HEK293T (cell line): Measurements from ENCODE around the gene APP.
A peak's percentile ranks its signal among the peaks of the same experiment; 100 is the strongest.

ENCODE experiments used
- CTCF ChIA-PET: fragments of 350-600 bp; formaldehyde crosslinking; extraction: SDS; loops from one replicate; lab custom pipeline; 2021; ENCODE audit warnings: antibody characterized with exemption, inconsistent platforms; lab: Yijun Ruan, JAX
- POLR2A ChIA-PET: fragments of 350-600 bp; formaldehyde crosslinking; extraction: SDS; loops from one replicate; lab custom pipeline; 2020; ENCODE audit warnings: antibody characterized with exemption, inconsistent platforms; lab: Yijun Ruan, JAX
- DNase-seq: peaks from one replicate; pipeline ENCODE4 v3.0.0; 2012; ENCODE audit warnings: mixed read lengths; ENCODE audit errors: extremely low spot score
- ARNT ChIP-seq: fragments of 450-650 bp; IDR thresholded peaks from 2 replicates; pipeline ENCODE4 v1.6.1; 2017; ENCODE audit warnings: mild to moderate bottlenecking
- BHLHE40 ChIP-seq: fragments of 450-650 bp; IDR thresholded peaks from 2 replicates; pipeline ENCODE4 v1.6.1; 2016; ENCODE audit warnings: mild to moderate bottlenecking, moderate library complexity, borderline replicate concordance
- CTBP1 ChIP-seq: fragments of 450-650 bp; IDR thresholded peaks from 2 replicates; pipeline ENCODE4 v1.6.1; 2016; ENCODE audit warnings: borderline replicate concordance
- ELF4 ChIP-seq: fragments of 450-650 bp; IDR thresholded peaks from 2 replicates; pipeline ENCODE4 v1.6.1; 2017; ENCODE audit warnings: antibody characterized with exemption
- FOXA1 ChIP-seq: fragments of 450-650 bp; IDR thresholded peaks from 2 replicates; pipeline ENCODE4 v1.6.1; 2016; ENCODE audit warnings: mild to moderate bottlenecking
- FOXK2 ChIP-seq: fragments of 450-650 bp; IDR thresholded peaks from 2 replicates; pipeline ENCODE4 v1.6.1; 2016; ENCODE audit warnings: mild to moderate bottlenecking
- FOXM1 ChIP-seq: fragments of 450-650 bp; IDR thresholded peaks from 2 replicates; pipeline ENCODE4 v1.6.1; 2017; ENCODE audit warnings: mild to moderate bottlenecking, borderline replicate concordance
- HDGF ChIP-seq: fragments of 450-650 bp; IDR thresholded peaks from 2 replicates; pipeline ENCODE4 v1.6.1; 2017; ENCODE audit warnings: antibody characterized with exemption, borderline replicate concordance
- L3MBTL2 ChIP-seq: fragments of 450-650 bp; conservative IDR thresholded peaks from 2 replicates; pipeline ENCODE4 v1.6.1; 2016; ENCODE audit warnings: mild to moderate bottlenecking
- LEF1 ChIP-seq: fragments of 450-650 bp; IDR thresholded peaks from 2 replicates; pipeline ENCODE4 v1.6.1; 2017; ENCODE audit warnings: mild to moderate bottlenecking, borderline replicate concordance
- NFRKB ChIP-seq: fragments of 450-650 bp; IDR thresholded peaks from 2 replicates; pipeline ENCODE4 v1.6.1; 2016; ENCODE audit warnings: mild to moderate bottlenecking, moderate library complexity
- PKNOX1 ChIP-seq: fragments of 450-650 bp; IDR thresholded peaks from 2 replicates; pipeline ENCODE4 v1.6.1; 2016
- SP1 ChIP-seq: fragments of 450-650 bp; IDR thresholded peaks from 2 replicates; pipeline ENCODE4 v1.6.1; 2017
- SUZ12 ChIP-seq: fragments of 450-650 bp; IDR thresholded peaks from 2 replicates; pipeline ENCODE4 v1.6.1; 2016; ENCODE audit warnings: mild to moderate bottlenecking
- TARDBP ChIP-seq: fragments of 450-650 bp; IDR thresholded peaks from 2 replicates; pipeline ENCODE4 v1.6.1; 2016
- ZNF384 ChIP-seq: fragments of 450-650 bp; IDR thresholded peaks from 2 replicates; pipeline ENCODE4 v1.6.1; 2016

Gene APP

GRCh38 chr21:25901330-25901979, 269.1 kb downstream of the APP start:
- ChIA-PET POLR2A (no interaction called here), CTCF (interaction anchor here (0.7 to 1.5 kb wide), 3 partner anchors 20 to 100 kb away, joined by 3 to 6 read pairs (median 3); no protein-coding TSS in a partner anchor)
- no peak for TF ChIP-seq LEF1
- TF ChIP-seq PKNOX1, result no peak
- TF ChIP-seq FOXK2, result no peak
- no peak for TF ChIP-seq SP1
- no peak for TF ChIP-seq ELF4
- no peak for TF ChIP-seq SUZ12
- TF ChIP-seq ZNF384, result no peak
- no peak for TF ChIP-seq BHLHE40
- TF ChIP-seq NFRKB, result no peak
- no peak for TF ChIP-seq ARNT
- no peak for TF ChIP-seq TARDBP
- no peak for TF ChIP-seq L3MBTL2
- no peak for TF ChIP-seq FOXA1
- TF ChIP-seq HDGF, result no peak
- no peak for TF ChIP-seq FOXM1
- DNase-seq, result no peak

DNA sequence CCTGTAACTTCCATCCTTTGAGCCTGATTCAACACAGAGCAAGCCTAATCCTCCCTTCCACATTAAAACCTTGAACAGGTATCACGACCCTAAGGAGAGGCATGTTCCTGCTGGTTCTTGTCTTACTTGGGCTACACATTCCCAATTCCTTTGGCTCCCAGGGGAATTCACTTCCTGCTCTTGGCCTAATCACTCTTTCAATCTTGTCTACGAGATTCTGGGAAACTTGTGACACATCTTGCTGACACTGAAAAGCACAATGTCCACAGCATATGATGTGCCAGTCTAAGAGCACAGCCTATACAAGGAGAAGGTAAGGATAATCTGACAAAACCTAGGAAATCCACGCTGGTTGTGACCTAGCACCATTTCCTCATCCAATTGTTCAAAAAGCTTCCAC, 271.9 kb downstream of the APP start:
- ChIA-PET CTCF (no interaction called here), POLR2A (no interaction called here)
- TF ChIP-seq LEF1 (no peak), SP1 (no peak), CTBP1 (no peak), BHLHE40 (no peak), ARNT (no peak), FOXA1 (no peak)
- DNase-seq, result no peak

DNA sequence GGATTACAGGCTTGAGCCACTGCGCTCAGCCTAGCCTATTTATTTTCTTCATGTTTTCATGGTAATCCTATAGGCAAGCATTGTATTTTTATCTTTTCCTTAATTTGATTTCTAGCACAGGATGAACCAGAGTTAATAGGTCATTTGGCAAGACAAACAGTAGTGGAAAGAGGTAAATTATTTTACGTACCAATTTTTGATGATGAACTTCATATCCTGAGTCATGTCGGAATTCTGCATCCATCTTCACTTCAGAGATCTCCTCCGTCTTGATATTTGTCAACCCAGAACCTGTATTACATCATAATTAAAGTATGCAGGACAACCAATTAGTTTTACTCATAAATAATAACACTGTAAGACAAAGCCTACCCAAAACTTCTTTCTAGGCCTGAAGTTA, 273.2 kb downstream of the APP start:
- no peak for TF ChIP-seq ELF4
- no peak for TF ChIP-seq LEF1
- TF ChIP-seq SUZ12, result no peak
- TF ChIP-seq CTBP1, result no peak
- TF ChIP-seq TARDBP, result no peak
- no peak for TF ChIP-seq FOXM1
- TF ChIP-seq PKNOX1, result no peak
- TF ChIP-seq FOXA1, result no peak
- no peak for TF ChIP-seq ARNT
- TF ChIP-seq HDGF, result no peak
- no peak for TF ChIP-seq NFRKB
- TF ChIP-seq BHLHE40, result no peak
- no peak for TF ChIP-seq ZNF384
- no peak for TF ChIP-seq SP1
- no peak for TF ChIP-seq FOXK2
- ChIA-PET POLR2A (no interaction called here), CTCF (no interaction called here)
- no peak for DNase-seq

DNA sequence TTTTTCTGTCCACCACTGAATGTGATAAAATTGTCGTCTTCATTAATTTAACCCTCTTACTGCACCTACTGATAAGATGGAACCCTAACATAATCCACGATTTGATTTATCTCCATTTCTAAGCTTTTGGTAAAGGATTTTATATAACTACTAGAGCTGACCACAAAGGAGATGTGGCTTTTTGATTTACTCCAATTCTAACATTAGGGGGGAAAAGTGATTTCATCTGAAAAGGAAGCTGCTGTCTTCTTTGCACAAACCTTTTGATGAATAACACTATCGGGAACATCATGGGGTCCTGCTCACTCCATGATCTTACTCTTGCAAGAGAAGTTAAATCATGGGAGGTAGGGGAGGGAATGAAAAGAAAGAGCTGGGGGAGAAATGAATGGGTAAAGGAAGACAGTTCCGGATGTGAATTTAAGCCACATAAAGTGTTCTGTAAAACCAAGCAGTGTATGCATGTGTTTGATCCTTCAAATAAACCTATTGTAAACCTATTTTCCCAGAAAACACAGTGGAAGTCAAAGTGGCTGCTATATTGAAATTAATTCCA, 274.0 kb downstream of the APP start:
- no peak for TF ChIP-seq ZNF384
- TF ChIP-seq L3MBTL2, result no peak
- no peak for DNase-seq
- ChIA-PET CTCF (no interaction called here), POLR2A (no interaction called here)

DNA sequence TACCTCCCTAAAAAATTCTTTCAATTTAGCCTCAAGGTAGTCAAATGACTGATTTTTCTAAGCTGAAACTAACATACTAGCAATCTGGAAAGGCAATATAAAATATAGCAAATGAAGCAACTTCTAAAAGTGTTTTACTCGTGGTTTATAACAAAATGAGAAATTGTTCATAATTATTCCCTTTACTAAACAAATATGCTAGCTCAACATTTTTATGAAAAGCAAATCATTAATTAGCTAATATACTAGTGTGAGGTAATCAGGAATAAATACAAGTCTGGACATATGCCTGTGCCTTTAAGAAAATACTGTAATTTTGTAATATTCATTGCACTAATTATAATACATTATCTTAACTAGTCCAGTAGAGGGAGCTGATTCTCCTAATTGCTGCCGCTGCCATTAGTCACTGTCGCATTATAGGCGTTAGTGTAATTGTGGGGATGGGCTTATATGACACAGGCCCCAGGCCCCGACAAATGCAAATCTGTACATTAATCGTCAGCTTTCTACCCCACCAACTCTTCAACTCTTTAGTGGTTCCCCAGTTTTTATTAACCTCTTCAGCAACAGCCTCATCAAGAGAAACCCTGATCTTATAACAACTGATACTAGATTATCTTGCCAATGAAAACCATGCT, 274.9 kb downstream of the APP start:
- no peak for DNase-seq
- TF ChIP-seq HDGF (no peak), PKNOX1 (peak; percentile 87)
- ChIA-PET CTCF (no interaction called here), POLR2A (no interaction called here)

DNA sequence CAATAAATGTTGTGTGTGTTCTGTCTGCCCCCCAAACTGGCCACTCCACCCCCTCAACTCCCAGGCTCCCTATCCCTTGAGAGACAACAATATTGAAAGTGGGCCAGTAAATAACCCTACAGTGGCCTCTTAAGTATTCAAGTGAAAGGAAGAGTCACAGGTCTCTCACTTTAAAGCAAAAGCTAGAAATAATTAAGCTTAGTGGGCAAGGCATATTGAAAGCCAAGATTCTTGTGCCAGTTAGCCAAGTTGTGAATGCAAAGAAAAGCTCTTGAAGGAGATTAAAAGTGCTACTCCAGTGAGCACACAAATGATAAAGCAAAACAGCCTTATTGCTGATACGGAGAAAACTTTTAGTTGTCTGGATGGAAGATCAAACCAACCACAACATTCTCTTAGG, 277.4 kb downstream of the APP start:
- POLR2A ChIA-PET, result no interaction called here
- TF ChIP-seq FOXK2, result no peak
- no peak for TF ChIP-seq LEF1
- no peak for TF ChIP-seq PKNOX1
- no peak for TF ChIP-seq CTBP1
- TF ChIP-seq FOXM1, result no peak
- TF ChIP-seq ELF4, result no peak
- no peak for TF ChIP-seq L3MBTL2
- TF ChIP-seq ZNF384, result no peak
- no peak for TF ChIP-seq FOXA1
- TF ChIP-seq HDGF, result no peak
- no peak for TF ChIP-seq BHLHE40
- TF ChIP-seq TARDBP, result no peak
- TF ChIP-seq NFRKB, result no peak
- no peak for TF ChIP-seq SUZ12
- TF ChIP-seq SP1, result no peak
- TF ChIP-seq ARNT, result no peak
- DNase-seq, result no peak
- CTCF ChIA-PET, result no interaction called here
